Activated CD4-positive, alpha-beta T cell treated with anti-CD3 and anti-CD28 coated beads, Interleukin-2, amount 10 ng/mL, durations not matched to agents 24 days and 14 days (primary cell): Measurements from ENCODE around the gene ELOB. TPM values are rescaled to one million over a fixed set of nuclear protein-coding genes. Genes with fewer than 3 reads are reported as not detected.

Source experiments
- DNase-seq: peaks from one replicate; pipeline ENCODE4 v3.0.0; 2022
- H3K27ac Mint-ChIP-seq: one replicate; pipeline ENCODE4 v1.8.0; 2022; ENCODE audit warnings: mild to moderate bottlenecking, mixed read lengths
- H3K27me3 Mint-ChIP-seq: one replicate; pipeline ENCODE4 v1.8.0; 2022; ENCODE audit warnings: mixed read lengths
- H3K36me3 Mint-ChIP-seq: one replicate; pipeline ENCODE4 v1.8.0; 2022; ENCODE audit warnings: low read depth, mild to moderate bottlenecking, mixed read lengths
- H3K4me1 Mint-ChIP-seq: one replicate; pipeline ENCODE4 v1.8.0; 2021; ENCODE audit warnings: mixed read lengths
- H3K4me3 Mint-ChIP-seq: one replicate; pipeline ENCODE4 v1.8.0; 2022; ENCODE audit warnings: mild to moderate bottlenecking, moderate library complexity, mixed read lengths
- H3K9me3 Mint-ChIP-seq: one replicate; pipeline ENCODE4 v1.8.0; 2021; ENCODE audit warnings: mixed read lengths
- intact Hi-C: fragments of 100-400 bp; cut with micrococcal nuclease; formaldehyde crosslinking; loops from one replicate; pipeline ENCODE4 v1.15.1; 2023
- total RNA-seq: library from RNA; stranded (reverse); gene quantifications from 2 replicates; pipeline ENCODE4 v1.2.3, GENCODE V29; 2022

ELOB gene
- total RNA-seq, 1 donor from 2014 or later = 259 TPM

DNA sequence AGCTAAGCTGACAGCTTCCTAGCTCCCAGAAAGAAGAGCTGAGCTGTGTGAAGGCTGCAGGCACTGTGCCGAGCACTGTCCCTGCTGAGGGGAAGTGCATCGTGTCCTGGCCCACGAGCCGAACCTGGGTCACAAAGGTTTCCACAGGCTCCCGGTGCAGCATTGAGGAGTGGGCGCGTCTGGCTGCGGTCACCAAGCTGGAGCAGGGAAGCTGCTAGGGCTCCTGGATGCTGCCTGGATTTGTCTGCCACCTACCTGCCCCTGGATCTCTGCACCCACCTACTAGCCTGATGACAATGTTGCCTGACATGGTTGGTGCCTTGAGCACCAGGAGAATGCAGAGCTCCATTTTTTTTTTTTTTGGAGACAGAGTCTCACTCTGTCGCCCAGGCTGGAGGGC lies 31.1 kb downstream of the ELOB start:
- Mint-ChIP-seq H3K4me3 (no peak overlapping the region), H3K4me1 (peaks cover 11% of the 10 kb centered on the region), H3K36me3 (peaks cover 8% of the 10 kb centered on the region), H3K27ac (no peak overlapping the region), H3K27me3 (no peaks in the 10 kb centered on the region), H3K9me3 (no peaks in the 10 kb centered on the region)
- intact Hi-C loops = no loop called here
- no peak for DNase-seq

DNA sequence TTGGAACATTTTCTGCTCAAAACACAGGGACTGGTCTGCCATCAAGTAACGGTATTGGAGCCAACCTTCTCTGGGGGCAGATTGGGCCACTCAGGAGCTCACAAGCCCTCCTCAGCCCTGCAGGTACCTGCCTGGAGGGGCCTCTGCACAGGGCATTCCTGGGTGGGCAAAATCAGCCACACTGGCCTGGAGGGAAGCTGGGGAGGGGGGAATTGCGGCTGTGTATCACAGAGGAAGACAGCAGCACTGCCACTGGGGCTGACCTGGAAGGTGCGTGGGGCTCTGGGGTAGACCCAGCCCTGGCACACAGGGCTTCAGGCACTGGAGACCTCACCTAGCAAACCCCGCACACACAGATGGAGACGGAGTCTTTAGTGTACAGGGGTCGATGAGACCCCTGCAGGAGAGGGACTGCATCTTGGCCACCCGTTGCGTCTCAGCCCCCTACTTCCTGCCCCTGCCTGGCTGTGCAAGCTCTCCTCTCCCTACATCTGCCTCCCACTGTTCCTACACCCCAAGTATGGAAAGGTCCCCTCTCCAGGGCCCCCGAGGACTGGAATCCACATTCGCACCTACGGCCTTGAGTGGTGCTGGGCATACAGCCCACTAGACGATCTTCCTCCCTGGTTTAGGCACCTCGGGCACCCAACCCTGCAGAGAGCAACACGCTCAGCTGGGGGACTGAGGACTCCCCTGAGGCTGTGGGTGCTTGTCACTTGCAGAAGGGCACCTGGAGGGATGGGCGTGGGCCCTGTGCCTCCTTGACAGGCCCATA lies 31.8 kb downstream of the ELOB start:
- H3K4me1 Mint-ChIP-seq = peaks cover 7% of the 10 kb centered on the region

DNA sequence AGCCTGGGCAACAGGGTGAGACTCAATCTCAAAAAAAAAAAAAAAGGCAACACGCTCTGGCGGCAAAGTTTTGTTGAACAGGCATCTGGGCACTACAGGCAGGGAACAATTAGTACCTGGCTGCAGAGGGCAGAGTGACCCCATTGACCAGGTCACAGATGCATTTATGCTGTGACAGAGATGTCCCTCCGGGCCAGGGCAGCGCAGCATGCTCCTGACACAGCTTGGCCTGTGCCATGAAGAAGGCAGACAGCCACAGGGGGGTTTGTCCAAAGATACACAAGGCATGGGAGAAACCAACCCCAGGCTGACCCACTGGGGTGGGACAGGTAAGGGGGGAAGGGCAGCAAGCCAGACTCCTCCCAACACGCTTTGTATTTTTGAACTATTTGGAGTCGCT lies 32.4 kb downstream of the ELOB start:
- no peaks in the 10 kb centered on the region for H3K27me3 Mint-ChIP-seq

More for the DNA sequence above, 31.8 kb downstream of the ELOB start:
- Mint-ChIP-seq H3K4me3 (no peak overlapping the region), H3K9me3 (no peaks in the 10 kb centered on the region), H3K27ac (no peak overlapping the region), H3K27me3 (no peaks in the 10 kb centered on the region), H3K36me3 (peaks cover 4% of the 10 kb centered on the region)
- no peak for DNase-seq
- intact Hi-C loops = no loop called here

GRCh38 chr16:2743007-2743810 lies 33.9 kb downstream of the ELOB start:
- DNase-seq = no peak
- H3K36me3 Mint-ChIP-seq = no peaks in the 10 kb centered on the region
- H3K9me3 Mint-ChIP-seq = no peaks in the 10 kb centered on the region
- no peaks in the 10 kb centered on the region for H3K27me3 Mint-ChIP-seq
- no peak overlapping the region for H3K4me3 Mint-ChIP-seq
- no peak overlapping the region for H3K27ac Mint-ChIP-seq
- peaks cover 1% of the 10 kb centered on the region for H3K4me1 Mint-ChIP-seq
- intact Hi-C loops = no loop called here

More for the DNA sequence above, 32.4 kb downstream of the ELOB start:
- H3K36me3 Mint-ChIP-seq = peaks cover 2% of the 10 kb centered on the region
- no peak overlapping the region for H3K27ac Mint-ChIP-seq
- H3K9me3 Mint-ChIP-seq = no peaks in the 10 kb centered on the region
- H3K4me1 Mint-ChIP-seq = peaks cover 3% of the 10 kb centered on the region
- no peak overlapping the region for H3K4me3 Mint-ChIP-seq
- intact Hi-C loops = no loop called here
- no peak for DNase-seq

GRCh38 chr16:2742323-2743006 lies 34.6 kb downstream of the ELOB start:
- Mint-ChIP-seq H3K4me3 (no peak overlapping the region), H3K4me1 (peaks cover 1% of the 10 kb centered on the region), H3K27ac (no peak overlapping the region), H3K27me3 (no peaks in the 10 kb centered on the region), H3K36me3 (no peaks in the 10 kb centered on the region), H3K9me3 (no peaks in the 10 kb centered on the region)
- DNase-seq = no peak
- intact Hi-C loops = no loop called here

DNA sequence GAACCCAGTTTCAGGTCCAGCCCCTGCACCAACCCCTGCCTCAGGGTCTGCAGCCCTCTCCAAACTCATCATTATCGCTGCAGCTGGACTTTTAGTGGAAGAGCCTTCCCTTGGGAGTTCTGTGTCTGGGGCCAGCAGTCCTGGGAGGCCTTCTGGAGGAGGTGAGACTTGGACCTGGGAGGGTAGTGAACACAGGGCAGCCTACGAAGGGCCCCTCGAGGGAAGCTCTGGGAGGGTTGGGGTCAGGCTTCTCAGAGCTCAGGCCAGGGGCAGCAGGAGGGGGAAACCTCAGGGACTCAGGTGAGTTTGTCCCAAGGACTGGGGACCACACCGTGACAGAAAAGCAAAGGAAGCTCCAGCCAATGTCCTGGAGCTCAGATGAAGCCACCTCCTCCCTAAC lies 35.9 kb downstream of the ELOB start:
- no peaks in the 10 kb centered on the region for H3K9me3 Mint-ChIP-seq
- intact Hi-C loops = no loop called here
- H3K4me3 Mint-ChIP-seq = no peak overlapping the region
- H3K27me3 Mint-ChIP-seq = no peaks in the 10 kb centered on the region
- H3K36me3 Mint-ChIP-seq = no peaks in the 10 kb centered on the region
- H3K27ac Mint-ChIP-seq = no peak overlapping the region
- no peak for DNase-seq
- peaks cover 1% of the 10 kb centered on the region for H3K4me1 Mint-ChIP-seq

DNA sequence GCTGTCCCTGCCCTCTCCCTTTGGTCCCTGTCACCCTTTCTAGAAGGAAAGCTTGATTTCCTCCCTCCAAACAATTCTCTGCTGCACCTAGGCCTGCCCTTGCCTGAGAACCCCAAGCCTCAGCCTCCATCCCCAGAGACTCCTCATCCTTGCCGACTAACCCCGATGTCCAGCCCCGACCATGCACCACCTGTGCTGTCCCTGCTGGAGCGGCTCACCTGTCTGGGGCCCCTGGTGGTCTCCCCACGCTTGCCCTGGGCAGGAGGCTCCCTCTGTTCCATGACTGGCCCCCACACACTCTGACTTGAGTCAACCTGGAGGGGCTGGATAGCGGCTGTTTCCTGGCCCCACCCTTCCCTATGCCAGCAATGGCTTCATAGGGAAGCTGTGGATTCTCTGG lies 36.6 kb downstream of the ELOB start:
- Mint-ChIP-seq H3K36me3 (no peaks in the 10 kb centered on the region), H3K27ac (no peak overlapping the region), H3K4me3 (no peak overlapping the region), H3K4me1 (peaks cover 1% of the 10 kb centered on the region), H3K9me3 (no peaks in the 10 kb centered on the region), H3K27me3 (no peaks in the 10 kb centered on the region)
- no peak for DNase-seq
- intact Hi-C loops = no loop called here

- intact Hi-C loops = no loop called here
- H3K9me3 Mint-ChIP-seq = no peaks in the 10 kb centered on the region
- peaks cover 1% of the 10 kb centered on the region for H3K4me1 Mint-ChIP-seq
- H3K27me3 Mint-ChIP-seq = no peaks in the 10 kb centered on the region
- no peak overlapping the region for H3K4me3 Mint-ChIP-seq
- no peaks in the 10 kb centered on the region for H3K36me3 Mint-ChIP-seq
- peak; percentile 72 for DNase-seq
- H3K27ac Mint-ChIP-seq = no peak overlapping the region
Observed at GRCh38 chr16:2739625-2740430, 37.3 kb downstream of the ELOB start.

GRCh38 chr16:2738615-2739014 lies 38.5 kb downstream of the ELOB start:
- no peaks in the 10 kb centered on the region for H3K27me3 Mint-ChIP-seq
- DNase-seq = no peak

GRCh38 chr16:2737895-2738418 lies 39.1 kb downstream of the ELOB start:
- Mint-ChIP-seq H3K9me3 (no peaks in the 10 kb centered on the region), H3K27me3 (no peaks in the 10 kb centered on the region), H3K4me1 (peaks cover 1% of the 10 kb centered on the region), H3K4me3 (no peak overlapping the region), H3K36me3 (no peaks in the 10 kb centered on the region), H3K27ac (no peak overlapping the region)
- no peak for DNase-seq
- intact Hi-C loops = no loop called here

More at GRCh38 chr16:2738615-2739014, 38.5 kb downstream of the ELOB start:
- Mint-ChIP-seq H3K4me1 (peaks cover 1% of the 10 kb centered on the region), H3K36me3 (no peaks in the 10 kb centered on the region), H3K4me3 (no peak overlapping the region), H3K27ac (no peak overlapping the region), H3K9me3 (no peaks in the 10 kb centered on the region)
- intact Hi-C loops = no loop called here

- H3K4me1 Mint-ChIP-seq = peaks cover 1% of the 10 kb centered on the region
- intact Hi-C loops = no loop called here
- H3K27me3 Mint-ChIP-seq = peaks cover 2% of the 10 kb centered on the region
- H3K36me3 Mint-ChIP-seq = no peaks in the 10 kb centered on the region
- no peak overlapping the region for H3K4me3 Mint-ChIP-seq
- H3K9me3 Mint-ChIP-seq = no peaks in the 10 kb centered on the region
- no peak overlapping the region for H3K27ac Mint-ChIP-seq
- no peak for DNase-seq
Observed at GRCh38 chr16:2737238-2737605, 39.9 kb downstream of the ELOB start.

- no peak for DNase-seq
- H3K4me3 Mint-ChIP-seq = no peak overlapping the region
- intact Hi-C loops = no loop called here
- H3K27me3 Mint-ChIP-seq = peaks cover 2% of the 10 kb centered on the region
- no peaks in the 10 kb centered on the region for H3K36me3 Mint-ChIP-seq
- H3K27ac Mint-ChIP-seq = no peak overlapping the region
- H3K9me3 Mint-ChIP-seq = no peaks in the 10 kb centered on the region
- peaks cover 1% of the 10 kb centered on the region for H3K4me1 Mint-ChIP-seq
Observed at GRCh38 chr16:2736476-2737237, 40.4 kb downstream of the ELOB start.
